ENCODE data around the gene SYMPK.

DNA sequence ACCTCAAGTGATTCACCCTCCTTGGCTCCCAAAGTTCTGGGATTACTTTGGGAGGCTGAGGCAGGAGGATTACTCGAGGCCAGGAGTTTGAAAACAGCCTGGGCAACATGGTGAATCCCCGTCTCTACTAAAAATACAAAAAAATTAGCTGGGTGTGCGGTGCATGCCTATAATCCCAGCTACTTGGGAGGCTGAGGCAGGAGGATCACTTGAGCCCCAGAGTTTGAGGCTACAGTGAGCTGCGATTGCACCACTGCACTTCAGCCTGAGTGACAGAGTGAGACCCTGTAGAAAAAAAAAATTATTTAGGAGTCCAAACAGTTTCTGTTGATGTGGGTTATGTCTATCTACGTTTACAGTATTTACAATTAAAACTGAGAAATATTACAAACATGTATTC, 7.9 kb upstream of the SYMPK start:
- TF ChIP-seq, protein P1, sequence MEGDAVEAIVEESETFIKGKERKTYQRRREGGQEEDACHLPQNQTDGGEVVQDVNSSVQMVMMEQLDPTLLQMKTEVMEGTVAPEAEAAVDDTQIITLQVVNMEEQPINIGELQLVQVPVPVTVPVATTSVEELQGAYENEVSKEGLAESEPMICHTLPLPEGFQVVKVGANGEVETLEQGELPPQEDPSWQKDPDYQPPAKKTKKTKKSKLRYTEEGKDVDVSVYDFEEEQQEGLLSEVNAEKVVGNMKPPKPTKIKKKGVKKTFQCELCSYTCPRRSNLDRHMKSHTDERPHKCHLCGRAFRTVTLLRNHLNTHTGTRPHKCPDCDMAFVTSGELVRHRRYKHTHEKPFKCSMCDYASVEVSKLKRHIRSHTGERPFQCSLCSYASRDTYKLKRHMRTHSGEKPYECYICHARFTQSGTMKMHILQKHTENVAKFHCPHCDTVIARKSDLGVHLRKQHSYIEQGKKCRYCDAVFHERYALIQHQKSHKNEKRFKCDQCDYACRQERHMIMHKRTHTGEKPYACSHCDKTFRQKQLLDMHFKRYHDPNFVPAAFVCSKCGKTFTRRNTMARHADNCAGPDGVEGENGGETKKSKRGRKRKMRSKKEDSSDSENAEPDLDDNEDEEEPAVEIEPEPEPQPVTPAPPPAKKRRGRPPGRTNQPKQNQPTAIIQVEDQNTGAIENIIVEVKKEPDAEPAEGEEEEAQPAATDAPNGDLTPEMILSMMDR (IDR thresholded peaks at IDR 0.05; ENCODE audit: low read depth, low read length, poor library complexity, severe bottlenecking) = no peak
- TF ChIP-seq EZH2phosphoT487 (IDR thresholded peaks at IDR 0.05; ENCODE audit: borderline replicate concordance, low read length) = no peak

All from DOHH2 (cell line).